ENCODE results near the gene PLCB4.

GRCh38 chr20:9400171-9401025 is 331.5 kb downstream of the PLCB4 start:
- TF ChIP-seq CTCF (conservative IDR thresholded peaks at IDR 0.05 in 1 of 2, IDR thresholded peaks at IDR 0.05 in 1 of 2; ENCODE audit: low read depth in 1 of 2, low read length in 2 of 2) = no peak
- no peak for TF ChIP-seq EZH2 (IDR thresholded peaks at IDR 0.05; ENCODE audit: low read length, missing control alignments)

Measured in fibroblast of lung (primary cell).